ACC112 (cell line): ENCODE measurements around the gene VGF.
A peak's percentile ranks its signal among the peaks of the same experiment; 100 is the strongest.
"Not testable (repeated sequence)": the region's sequence is repeated elsewhere in the genome, so short reads cannot be mapped to it uniquely, and the experiment has no call there.

Experiments used
- H2AFZ ChIP-seq: fragments of 200-600 bp; sonication (generic); one replicate; pipeline ENCODE4 v1.6.0; 2017; ENCODE audit warnings: antibody characterized with exemption, low read length; ENCODE audit not compliant: unreplicated experiment
- H3K27ac ChIP-seq: fragments of 200-600 bp; sonication (generic); 2 replicates; pipeline ENCODE4 v1.5.1; 2014; ENCODE audit warnings: low read depth, mild to moderate bottlenecking, antibody characterized with exemption, low read length, moderate library complexity
- H3K27me3 ChIP-seq: fragments of 200-600 bp; sonication (generic); 2 replicates; pipeline ENCODE4 v1.6.1; 2014; ENCODE audit warnings: mild to moderate bottlenecking, antibody characterized with exemption, low read length, moderate library complexity, mixed read lengths; ENCODE audit not compliant: insufficient read depth
- H3K36me3 ChIP-seq: fragments of 200-600 bp; sonication (generic); 2 replicates; pipeline ENCODE4 v1.6.1; 2016; ENCODE audit warnings: mild to moderate bottlenecking, antibody characterized with exemption, low read length, moderate library complexity, mixed read lengths; ENCODE audit not compliant: insufficient read depth
- H3K4me1 ChIP-seq: fragments of 200-600 bp; sonication (generic); one replicate; pipeline ENCODE4 v1.6.1; 2016; ENCODE audit warnings: low read length, mixed read lengths; ENCODE audit not compliant: insufficient read depth, unreplicated experiment, control insufficient read depth
- H3K4me3 ChIP-seq: fragments of 200-600 bp; sonication (generic); 2 replicates; pipeline ENCODE4 v1.5.1; 2014; ENCODE audit warnings: mild to moderate bottlenecking, low read depth, low read length
- H3K79me2 ChIP-seq: fragments of 200-600 bp; sonication (generic); one replicate; pipeline ENCODE4 v1.6.0; 2016; ENCODE audit warnings: low read length; ENCODE audit not compliant: control insufficient read depth, unreplicated experiment, insufficient read depth

VGF gene

GRCh38 chr7:101134399-101134980, 30.9 kb downstream of the VGF start:
- H3K27ac ChIP-seq, result peak overlapping the region; percentile 22
- H3K36me3 ChIP-seq, result peaks cover 27% of the 10 kb centered on the region
- H2AFZ ChIP-seq, result no peak overlapping the region
- no peaks in the 10 kb centered on the region for H3K27me3 ChIP-seq
- H3K4me1 ChIP-seq, result peaks cover 34% of the 10 kb centered on the region
- H3K79me2 ChIP-seq, result peaks cover 1% of the 10 kb centered on the region
- H3K4me3 ChIP-seq, result peak overlapping the region; percentile 27; the same call in 1 of the 2 replicates

GRCh38 chr7:101133621-101134398, 31.6 kb downstream of the VGF start:
- peak overlapping the region; percentile 22 for H3K27ac ChIP-seq
- H3K27me3 ChIP-seq, result no peaks in the 10 kb centered on the region
- peaks cover 28% of the 10 kb centered on the region for H3K36me3 ChIP-seq
- peaks cover 5% of the 10 kb centered on the region for H3K79me2 ChIP-seq
- peaks cover 34% of the 10 kb centered on the region for H3K4me1 ChIP-seq
- H3K4me3 ChIP-seq, result peak overlapping the region; percentile 27
- no peak overlapping the region for H2AFZ ChIP-seq

- Histone ChIP-seq H3K4me1 (peaks cover 33% of the 10 kb centered on the region), H3K36me3 (peaks cover 36% of the 10 kb centered on the region), H3K4me3 (peak overlapping the region; percentile 27), H3K79me2 (peaks cover 14% of the 10 kb centered on the region), H3K27ac (peak overlapping the region; percentile 100)
- not testable (repeated sequence) for H3K27me3 ChIP-seq, H2AFZ ChIP-seq
These were observed 32.5 kb downstream of the VGF start for GRCh38 chr7:101132626-101133600.

- H3K79me2 ChIP-seq, result peaks cover 31% of the 10 kb centered on the region
- no peak overlapping the region for H2AFZ ChIP-seq
- peaks cover 38% of the 10 kb centered on the region for H3K4me1 ChIP-seq
- peak overlapping the region; percentile 100 for H3K27ac ChIP-seq
- peak overlapping the region; percentile 96 for H3K4me3 ChIP-seq
- no peaks in the 10 kb centered on the region for H3K27me3 ChIP-seq
- H3K36me3 ChIP-seq, result peaks cover 39% of the 10 kb centered on the region
These were observed 35.7 kb downstream of the VGF start for GRCh38 chr7:101129603-101130117.

GRCh38 chr7:101128040-101128834, 37.1 kb downstream of the VGF start:
- H3K4me3 ChIP-seq, result peak overlapping the region; percentile 96

GRCh38 chr7:101127460-101128039, 37.8 kb downstream of the VGF start:
- H3K36me3 ChIP-seq, result peaks cover 30% of the 10 kb centered on the region
- H3K4me3 ChIP-seq, result peak overlapping the region; percentile 96
- H3K27ac ChIP-seq, result peak overlapping the region; percentile 100
- H3K4me1 ChIP-seq, result peaks cover 47% of the 10 kb centered on the region
- no peaks in the 10 kb centered on the region for H3K27me3 ChIP-seq
- H3K79me2 ChIP-seq, result peaks cover 42% of the 10 kb centered on the region
- no peak overlapping the region for H2AFZ ChIP-seq

More at GRCh38 chr7:101128040-101128834, 37.1 kb downstream of the VGF start:
- Histone ChIP-seq H3K27me3 (no peaks in the 10 kb centered on the region), H3K36me3 (peaks cover 30% of the 10 kb centered on the region), H3K4me1 (peaks cover 41% of the 10 kb centered on the region), H3K27ac (peak overlapping the region; percentile 100), H2AFZ (no peak overlapping the region), H3K79me2 (peaks cover 38% of the 10 kb centered on the region)

- Histone ChIP-seq H2AFZ (no peak within 1 kb of the TSS), H3K27ac (peak within 1 kb of the TSS; percentile 100), H3K4me1 (peaks cover 53% of the 10 kb centered on the region), H3K4me3 (peak within 1 kb of the TSS; percentile 96), H3K36me3 (peaks cover 26% of the 10 kb centered on the region), H3K27me3 (no peaks in the 10 kb centered on the region), H3K79me2 (peaks cover 42% of the 10 kb centered on the region)
These were observed 38.5 kb downstream of the VGF start, which contains the start of gene SERPINE1 for GRCh38 chr7:101126651-101127459. TSS of gene SERPINE1 (plus strand) at chr7:101127104. CDS start at chr7:101128394, 1,290 bp downstream.

GRCh38 chr7:101125989-101126650, 39.2 kb downstream of the VGF start:
- Histone ChIP-seq H2AFZ (no peak overlapping the region), H3K36me3 (peaks cover 26% of the 10 kb centered on the region), H3K4me3 (peak overlapping the region; percentile 96), H3K79me2 (peaks cover 42% of the 10 kb centered on the region), H3K4me1 (peaks cover 60% of the 10 kb centered on the region), H3K27me3 (no peaks in the 10 kb centered on the region), H3K27ac (peak overlapping the region; percentile 100)
